ENCODE results near the gene GNG3.
"Not testable (repeated sequence)": the region's sequence is repeated elsewhere in the genome, so short reads cannot be mapped to it uniquely, and the experiment has no call there.

Gene GNG3

GRCh38 chr11:62716206-62716605, 8.7 kb downstream of the GNG3 start:
- DNase-seq (ENCODE audit: low read depth in 1 of 2, low spot score in 1 of 2): no peak

- no peak for DNase-seq (ENCODE audit: low read depth in 1 of 2, low spot score in 1 of 2)
Observed at GRCh38 chr11:62716816-62717215, 9.3 kb downstream of the GNG3 start.

- no peak for DNase-seq (ENCODE audit: low read depth in 1 of 2, low spot score in 1 of 2)
Observed at GRCh38 chr11:62719302-62719978, 12.0 kb downstream of the GNG3 start.

- DNase-seq (ENCODE audit: low read depth in 1 of 2, low spot score in 1 of 2): no peak
Observed at GRCh38 chr11:62721994-62722393, 14.5 kb downstream of the GNG3 start.

- no peak for DNase-seq (ENCODE audit: low read depth in 1 of 2, low spot score in 1 of 2)
Observed at GRCh38 chr11:62724171-62724570, 16.7 kb downstream of the GNG3 start.

GRCh38 chr11:62725646-62726045, 18.2 kb downstream of the GNG3 start:
- no peak for DNase-seq (ENCODE audit: low read depth in 1 of 2, low spot score in 1 of 2)

GRCh38 chr11:62726156-62726914, 18.9 kb downstream of the GNG3 start:
- DNase-seq (ENCODE audit: low read depth in 1 of 2, low spot score in 1 of 2): no peak

- DNase-seq (ENCODE audit: low read depth in 1 of 2, low spot score in 1 of 2): no peak
Observed at GRCh38 chr11:62726915-62727164, 19.4 kb downstream of the GNG3 start.

- DNase-seq (ENCODE audit: low read depth in 1 of 2, low spot score in 1 of 2): peak; percentile 88 to 99
Observed at GRCh38 chr11:62727165-62727871, 19.8 kb downstream of the GNG3 start, which contains the start of gene HNRNPUL2. TSS of gene HNRNPUL2 (minus strand) at chr11:62727457. CDS start at chr11:62727156, 301 bp downstream.

GRCh38 chr11:62727872-62728170, 20.3 kb downstream of the GNG3 start:
- peak; percentile 51 to 87 for DNase-seq (ENCODE audit: low read depth in 1 of 2, low spot score in 1 of 2)

GRCh38 chr11:62728171-62728988, 20.9 kb downstream of the GNG3 start, which contains the start of gene TTC9C:
TSS of gene TTC9C (plus strand) at chr11:62728486. CDS start at chr11:62728849, 363 bp downstream.
- peak; percentile 54 to 80 for DNase-seq (ENCODE audit: low read depth in 1 of 2, low spot score in 1 of 2)

- not testable (repeated sequence) for DNase-seq (ENCODE audit: low read depth in 1 of 2, low spot score in 1 of 2)
Observed at GRCh38 chr11:62730076-62730475, 22.6 kb downstream of the GNG3 start.

GRCh38 chr11:62732830-62733229, 25.4 kb downstream of the GNG3 start:
- DNase-seq (ENCODE audit: low read depth in 1 of 2, low spot score in 1 of 2): no peak

GRCh38 chr11:62737196-62737595, 29.7 kb downstream of the GNG3 start:
- no peak for DNase-seq (ENCODE audit: low read depth in 1 of 2, low spot score in 1 of 2)

GRCh38 chr11:62747475-62748160, 40.1 kb downstream of the GNG3 start:
- DNase-seq (ENCODE audit: low read depth in 1 of 2, low spot score in 1 of 2): no peak

- DNase-seq (ENCODE audit: low read depth in 1 of 2, low spot score in 1 of 2): not testable (repeated sequence)
Observed at GRCh38 chr11:62749931-62750330, 42.5 kb downstream of the GNG3 start.

- no peak for DNase-seq (ENCODE audit: low read depth in 1 of 2, low spot score in 1 of 2)
Observed at GRCh38 chr11:62752177-62752785, 44.8 kb downstream of the GNG3 start.

- DNase-seq (ENCODE audit: low read depth in 1 of 2, low spot score in 1 of 2): no peak
Observed at GRCh38 chr11:62752994-62753735, 45.7 kb downstream of the GNG3 start.

- peak; percentile 96 to 97 for DNase-seq (ENCODE audit: low read depth in 1 of 2, low spot score in 1 of 2)
Observed at GRCh38 chr11:62753736-62754603, 46.5 kb downstream of the GNG3 start, which contains the start of gene ZBTB3. TSS of gene ZBTB3 (minus strand) at chr11:62754160. CDS start at chr11:62753664, 496 bp downstream.

All from activated CD4-positive, alpha-beta T cell treated with anti-CD3 and anti-CD28 coated beads, Interleukin-2, amount 50 U/mL, for 24 hours (primary cell).